HG03432 (cell line): ENCODE measurements around the gene DIDO1.
A peak's percentile ranks its signal among the peaks of the same experiment; 100 is the strongest.
"Not testable (repeated sequence)": the region's sequence is repeated elsewhere in the genome, so short reads cannot be mapped to it uniquely, and the experiment has no call there.

Source experiments
- ATAC-seq: cut with Tn5 transposase; IDR thresholded peaks from one replicate; pipeline ENCODE4 v1.9.1; 2021; ENCODE audit warnings: mild to moderate bottlenecking, moderate library complexity; ENCODE audit not compliant: unreplicated experiment

The DIDO1 gene

GRCh38 chr20:62880935-62881661 lies 45.2 kb downstream of the DIDO1 start:
- ATAC-seq = no peak

- no peak for ATAC-seq
Observed at GRCh38 chr20:62880147-62880934, 46.0 kb downstream of the DIDO1 start.

GRCh38 chr20:62879275-62880146 lies 46.8 kb downstream of the DIDO1 start:
- ATAC-seq = no peak

GRCh38 chr20:62878244-62879038 lies 47.9 kb downstream of the DIDO1 start:
- ATAC-seq = no peak

- no peak for ATAC-seq
Observed at GRCh38 chr20:62876902-62877816, 49.1 kb downstream of the DIDO1 start.

GRCh38 chr20:62876501-62876901 lies 49.8 kb downstream of the DIDO1 start:
- no peak for ATAC-seq

- ATAC-seq = no peak
Observed at GRCh38 chr20:62875419-62876361, 50.6 kb downstream of the DIDO1 start.

- no peak for ATAC-seq
Observed at GRCh38 chr20:62874964-62875344, 51.4 kb downstream of the DIDO1 start.

GRCh38 chr20:62873681-62874031 lies 52.6 kb downstream of the DIDO1 start:
- ATAC-seq = not testable (repeated sequence)

GRCh38 chr20:62873280-62873679 lies 53.0 kb downstream of the DIDO1 start:
- no peak for ATAC-seq

GRCh38 chr20:62872862-62873261 lies 53.4 kb downstream of the DIDO1 start:
- ATAC-seq = no peak

GRCh38 chr20:62872184-62872847 lies 54.0 kb downstream of the DIDO1 start:
- ATAC-seq = no peak

- no peak for ATAC-seq
Observed at GRCh38 chr20:62864207-62864606, 62.1 kb downstream of the DIDO1 start.

GRCh38 chr20:62861726-62862336 lies 64.5 kb downstream of the DIDO1 start, which contains the start of gene TCFL5:
Gene TCFL5 (minus strand): TSS chr20:62861822. CDS start chr20:62861670, 152 bp downstream.
- ATAC-seq = peak; percentile 73

- ATAC-seq = peak; percentile 40
Observed at GRCh38 chr20:62860924-62861691, 65.2 kb downstream of the DIDO1 start.

GRCh38 chr20:62860391-62860923 lies 65.8 kb downstream of the DIDO1 start:
- ATAC-seq = peak; percentile 19
